Ammon's horn (tissue), 1 donor: ENCODE measurements around the gene FXYD4.
A peak's percentile ranks its signal among the peaks of the same experiment; 100 is the strongest.

Experiments
- DNase-seq: peaks from one replicate; pipeline ENCODE4 v3.0.0-alpha.2; 2016; ENCODE audit warnings: low spot score

The FXYD4 gene

DNA sequence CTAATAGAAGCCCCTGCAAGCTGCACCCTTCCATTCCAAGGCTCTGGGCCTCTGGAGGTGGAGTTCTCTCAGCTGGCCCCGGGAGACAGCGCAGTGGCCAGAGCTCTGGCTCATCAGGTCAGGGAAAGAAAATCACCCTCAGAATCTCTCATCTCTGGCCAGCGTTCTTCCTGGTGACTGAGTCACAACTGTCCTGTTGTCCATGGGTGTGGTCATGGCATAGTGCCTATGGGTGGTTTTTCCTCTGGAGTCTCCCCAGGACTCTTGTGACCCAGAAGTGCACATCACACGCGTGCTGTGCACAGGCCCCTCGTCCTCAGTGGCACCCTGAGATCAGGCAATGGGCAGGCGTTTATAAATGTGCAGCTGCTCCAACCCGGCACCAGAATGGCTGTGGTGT is 27.4 kb upstream of the FXYD4 start:
- DNase-seq = no peak

DNA sequence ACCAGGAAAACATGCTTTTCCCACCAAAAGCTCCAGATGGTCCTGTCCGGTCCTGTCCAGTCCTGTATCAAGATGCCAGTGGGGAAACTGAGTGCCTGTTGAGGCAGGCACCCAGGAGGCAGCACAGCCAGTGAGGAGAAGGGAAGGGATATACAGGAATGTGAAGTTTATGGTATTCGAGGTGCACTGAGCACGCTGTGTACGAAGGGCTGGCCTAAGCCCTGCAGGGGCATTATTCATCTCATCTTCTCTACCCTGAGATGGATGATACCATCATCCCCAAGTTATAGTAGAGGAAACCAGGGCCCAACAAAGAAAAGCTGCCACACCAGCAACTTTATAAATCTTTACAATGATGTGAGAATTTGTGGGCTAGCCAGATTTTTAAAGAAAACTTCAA is 23.4 kb upstream of the FXYD4 start:
- DNase-seq = no peak

DNA sequence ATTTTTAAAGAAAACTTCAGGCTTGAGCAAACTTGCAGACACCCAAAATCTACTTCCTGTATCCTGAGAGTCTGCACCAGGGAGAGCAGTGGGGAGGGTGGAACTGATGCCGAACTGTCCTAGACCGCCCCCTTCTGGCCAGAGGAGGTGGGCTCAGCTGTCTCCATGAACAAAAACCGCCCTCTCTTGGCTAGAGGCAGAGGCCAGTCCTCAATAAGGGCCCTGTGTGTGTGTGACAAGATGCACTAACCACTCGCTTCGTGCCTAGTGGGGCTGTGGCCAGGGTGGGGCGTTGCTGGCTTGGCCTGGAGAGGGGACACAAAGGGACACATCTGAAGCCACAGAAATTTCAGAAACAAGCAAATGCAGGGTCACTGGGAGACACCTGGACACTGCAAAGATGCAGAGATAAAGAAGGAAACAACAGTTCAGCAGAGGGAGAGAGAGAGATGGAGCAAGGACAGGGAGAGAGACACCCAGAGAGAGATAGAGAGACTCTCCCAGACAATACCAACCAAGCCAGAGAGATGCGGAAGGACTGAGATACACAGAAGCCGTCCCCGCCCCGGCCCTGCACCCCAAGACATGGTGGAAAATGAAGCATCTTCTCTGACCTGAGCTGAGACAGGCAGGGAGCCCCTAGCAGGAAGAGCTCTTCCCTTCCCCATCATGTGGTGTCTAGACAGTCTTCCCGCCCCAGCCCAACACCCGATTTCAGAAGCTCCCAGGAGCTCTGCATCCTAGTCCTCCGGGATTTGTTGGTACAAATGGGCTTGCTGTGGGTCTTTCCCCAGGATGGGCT is 22.7 kb upstream of the FXYD4 start:
- DNase-seq = peak; percentile 98

DNA sequence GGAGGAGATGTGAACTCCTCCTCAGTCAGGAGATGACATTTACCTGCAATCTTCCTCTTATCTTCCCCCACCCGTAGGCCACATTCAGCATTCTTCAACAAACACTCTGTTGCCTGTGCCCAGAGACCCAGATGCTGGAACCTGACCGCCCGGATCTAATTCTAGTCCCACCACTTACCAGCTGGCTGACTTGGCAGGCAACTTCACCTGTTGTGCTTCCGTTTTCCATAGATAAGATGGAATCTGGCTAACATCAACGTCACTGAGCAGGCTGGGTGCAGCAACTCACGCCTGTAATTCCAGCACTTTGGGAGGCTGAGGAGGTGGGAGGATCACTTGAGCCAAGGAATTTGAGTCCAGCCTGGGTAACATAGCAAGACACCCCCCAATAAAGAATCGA is 21.3 kb upstream of the FXYD4 start:
- no peak for DNase-seq

DNA sequence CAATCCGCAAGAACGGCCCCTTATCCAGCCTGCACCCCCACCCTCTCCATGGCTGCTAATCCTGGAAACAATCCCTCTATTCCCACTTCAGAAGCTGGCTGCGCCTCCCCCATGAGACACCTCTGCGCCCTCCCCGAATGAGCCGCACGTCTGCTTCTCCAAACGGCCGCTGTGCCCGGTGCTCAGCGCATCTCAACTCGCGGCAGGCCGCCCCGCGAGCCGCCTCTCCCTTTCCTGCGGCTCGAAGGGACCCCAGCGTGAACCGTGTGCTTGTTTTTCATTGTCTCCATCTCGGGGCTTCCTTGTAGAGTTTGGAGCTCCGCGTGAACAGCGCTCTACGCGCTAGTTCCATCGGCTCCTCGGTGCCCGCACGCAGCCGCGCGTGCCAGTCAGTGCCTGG is 20.8 kb upstream of the FXYD4 start:
- DNase-seq = no peak

DNA sequence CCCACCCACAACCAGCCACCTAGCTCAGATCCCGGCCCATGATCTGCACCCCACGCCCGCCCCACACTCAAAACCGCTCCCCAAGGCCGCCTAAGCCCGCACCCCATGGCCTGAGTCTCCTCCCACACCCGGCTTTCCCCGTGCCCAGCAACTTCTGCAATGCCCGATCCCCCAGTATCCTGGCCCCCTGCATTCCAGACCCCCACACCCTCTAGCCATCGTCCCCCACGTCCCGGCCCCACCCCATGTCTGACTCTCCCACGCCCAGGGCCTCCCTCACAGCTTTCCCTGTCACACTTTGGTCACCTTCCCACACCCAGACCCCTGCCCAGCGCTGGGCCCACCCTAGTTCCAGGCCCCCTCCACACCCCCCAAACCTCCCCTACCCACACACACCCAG is 20.1 kb upstream of the FXYD4 start:
- DNase-seq = no peak

DNA sequence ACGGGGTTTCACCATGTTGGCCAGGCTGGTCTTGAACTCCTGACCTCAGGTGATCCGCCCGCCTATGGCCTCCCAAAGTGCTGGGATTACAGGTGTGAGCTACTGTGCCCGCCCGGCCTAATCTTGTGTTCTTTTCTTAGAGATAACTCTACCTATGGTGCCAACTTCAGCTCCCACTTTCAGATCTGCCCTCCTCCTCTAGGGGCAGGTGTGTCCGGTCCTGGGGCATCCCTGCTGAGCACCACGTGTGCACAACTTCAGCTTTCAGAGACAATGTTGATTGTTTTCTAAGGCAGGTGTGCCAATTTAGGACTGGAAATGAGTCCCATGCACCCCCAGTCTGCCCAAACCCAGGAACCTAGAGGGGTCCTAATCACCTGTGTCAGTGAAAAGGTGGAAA is 18.5 kb upstream of the FXYD4 start:
- no peak for DNase-seq

DNA sequence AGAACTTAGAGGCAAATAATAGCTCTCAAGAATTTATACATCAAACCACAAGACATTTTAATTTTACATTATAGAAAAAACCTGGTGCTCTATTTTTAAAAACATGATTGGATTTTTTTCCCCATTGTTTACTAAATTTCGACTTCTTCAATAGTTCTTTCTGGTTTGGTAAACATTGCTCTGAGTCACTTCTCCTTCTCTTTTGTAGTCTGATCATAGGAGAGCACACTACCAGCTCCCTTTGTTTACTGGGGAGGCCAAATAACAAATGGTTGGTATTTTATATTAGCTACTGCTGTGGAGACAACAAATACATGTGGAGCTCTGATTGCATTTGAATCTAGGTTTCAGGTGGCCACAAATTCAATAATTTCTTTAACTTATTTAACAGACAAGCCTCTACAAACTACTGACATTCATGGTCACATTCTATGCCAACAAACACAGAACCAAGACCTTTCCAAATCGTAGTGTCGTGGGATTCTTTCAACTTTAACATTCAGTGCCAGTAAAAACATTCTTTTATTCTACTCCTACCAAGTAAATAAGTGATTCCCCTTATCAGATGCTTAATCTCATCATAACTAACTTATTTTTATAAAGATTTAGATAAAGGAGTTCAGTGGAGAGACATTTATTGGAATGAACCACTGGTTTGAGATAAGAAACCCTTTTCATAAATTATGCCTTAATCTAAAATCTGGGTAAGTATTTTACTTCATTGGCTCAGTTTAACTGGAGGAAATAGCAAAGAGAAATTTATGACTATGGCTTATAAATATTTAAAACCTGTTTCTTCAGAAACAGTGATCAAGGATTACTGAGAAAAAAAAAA is 17.7 kb upstream of the FXYD4 start:
- no peak for DNase-seq

DNA sequence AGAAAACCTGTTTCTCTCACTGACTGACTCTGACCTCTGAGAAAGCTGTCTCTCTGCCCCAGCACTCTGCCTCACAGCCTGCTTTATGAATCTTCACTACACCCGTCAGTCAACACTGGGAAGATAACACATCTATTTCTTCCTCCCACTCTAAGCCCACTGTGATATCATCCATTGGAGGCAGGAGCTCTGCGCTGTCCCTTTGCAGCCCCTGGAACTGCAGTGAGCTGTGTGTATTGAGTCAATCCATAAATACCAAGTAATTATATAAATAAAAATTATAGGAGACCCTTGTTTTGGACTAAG is 17.2 kb upstream of the FXYD4 start:
- no peak for DNase-seq

DNA sequence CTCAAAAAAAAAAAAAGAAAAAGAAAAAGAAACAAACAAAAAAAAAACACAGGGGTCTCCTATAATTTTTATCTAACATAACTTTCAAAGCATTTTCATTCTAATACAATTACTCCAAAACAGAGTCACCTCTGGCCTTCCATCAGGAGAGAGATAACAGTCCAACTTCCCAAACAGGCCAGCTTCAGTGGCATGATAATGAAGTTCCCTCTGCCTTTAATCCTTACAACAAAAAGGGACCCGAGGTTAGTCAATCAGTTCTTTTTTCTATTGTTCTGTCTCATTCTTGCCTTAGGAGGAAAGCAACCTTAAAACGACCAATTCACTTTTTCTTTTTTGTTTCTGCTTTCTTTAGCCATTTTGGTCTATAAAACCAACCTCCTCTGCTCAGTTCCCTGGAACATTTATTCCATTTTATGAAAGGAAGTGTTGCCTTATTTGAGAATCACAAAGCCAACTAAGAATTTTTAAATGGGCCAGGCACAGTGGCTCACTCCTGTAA is 16.5 kb upstream of the FXYD4 start:
- DNase-seq = no peak

DNA sequence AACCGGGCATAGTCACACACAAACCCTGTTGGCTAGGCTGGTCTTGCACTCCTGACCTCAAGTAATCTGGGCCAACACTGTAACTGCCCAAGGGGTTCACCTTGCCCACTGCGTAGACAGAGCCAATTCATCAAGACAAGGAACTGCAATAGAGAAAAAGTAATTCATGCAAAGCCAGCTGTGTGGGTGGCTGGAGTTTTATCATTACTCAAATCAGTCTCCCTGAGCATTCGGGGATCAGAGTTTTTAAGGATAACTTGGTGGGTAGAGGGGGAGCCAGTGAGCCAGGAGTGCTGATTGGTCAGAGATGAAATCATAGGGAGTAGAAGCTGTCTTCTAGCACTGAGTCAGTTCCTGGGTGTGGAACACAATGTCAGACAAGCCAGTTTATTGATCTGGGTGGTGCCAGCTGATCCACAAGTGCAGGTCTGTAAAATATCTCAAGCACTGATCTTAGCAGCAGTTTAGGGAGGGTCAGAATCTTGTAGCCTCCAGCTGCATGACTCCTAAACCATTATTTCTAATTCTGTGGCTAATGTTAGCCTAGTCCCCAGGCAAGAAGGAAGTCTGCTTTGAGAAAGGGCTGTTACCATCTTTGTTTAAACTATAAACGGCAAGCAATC is 15.6 kb upstream of the FXYD4 start:
- no peak for DNase-seq

DNA sequence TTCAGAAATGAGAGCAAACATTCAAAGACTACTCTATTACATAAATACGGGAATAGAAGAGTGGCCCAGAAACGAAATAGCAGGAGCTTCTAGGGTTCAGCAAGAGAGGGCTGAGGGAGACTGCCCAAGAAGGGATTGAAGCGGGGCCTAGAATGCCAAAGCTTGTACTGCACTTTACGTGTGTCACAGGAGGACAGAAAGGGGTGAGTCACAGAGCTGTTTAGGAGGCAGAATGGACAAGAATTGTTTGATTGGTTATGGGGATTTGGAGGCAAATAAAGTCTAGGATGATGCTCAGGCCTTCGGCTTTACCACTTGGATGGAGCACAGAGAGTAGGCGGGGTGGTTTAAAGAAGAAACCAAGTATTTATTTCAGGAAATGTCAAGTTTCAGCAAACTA is 11.3 kb upstream of the FXYD4 start:
- DNase-seq = no peak

DNA sequence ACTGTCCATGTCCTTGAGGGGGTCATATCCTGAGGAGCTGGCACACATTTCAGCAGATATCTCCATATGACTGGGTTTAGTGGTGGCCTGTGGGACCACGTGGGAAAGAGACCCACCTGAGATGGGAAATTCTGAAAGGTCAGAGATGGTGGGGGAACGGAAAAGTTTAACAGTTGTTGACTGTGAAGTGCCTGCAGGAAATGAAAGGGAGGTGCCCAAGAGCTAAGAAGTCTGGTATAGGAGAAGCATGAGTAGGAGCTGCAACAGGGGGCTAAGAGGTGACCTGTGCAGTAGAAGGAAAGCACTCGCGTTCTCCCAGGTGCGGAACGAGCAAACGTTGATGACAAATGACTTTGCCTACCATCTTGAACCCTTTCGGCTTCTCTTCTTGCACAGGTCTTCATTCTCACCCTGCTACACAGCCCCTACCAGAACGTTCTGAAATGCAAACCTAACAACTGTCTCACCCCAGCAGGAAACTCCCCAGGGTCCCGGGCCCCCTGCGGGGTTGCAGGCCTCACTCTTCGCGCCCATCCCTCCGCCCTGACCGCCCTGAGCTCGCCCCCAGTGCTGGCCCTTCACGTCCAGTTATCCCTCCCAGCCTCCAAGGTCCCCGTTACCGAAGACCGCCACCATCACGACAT is 9.8 kb upstream of the FXYD4 start:
- no peak for DNase-seq

DNA sequence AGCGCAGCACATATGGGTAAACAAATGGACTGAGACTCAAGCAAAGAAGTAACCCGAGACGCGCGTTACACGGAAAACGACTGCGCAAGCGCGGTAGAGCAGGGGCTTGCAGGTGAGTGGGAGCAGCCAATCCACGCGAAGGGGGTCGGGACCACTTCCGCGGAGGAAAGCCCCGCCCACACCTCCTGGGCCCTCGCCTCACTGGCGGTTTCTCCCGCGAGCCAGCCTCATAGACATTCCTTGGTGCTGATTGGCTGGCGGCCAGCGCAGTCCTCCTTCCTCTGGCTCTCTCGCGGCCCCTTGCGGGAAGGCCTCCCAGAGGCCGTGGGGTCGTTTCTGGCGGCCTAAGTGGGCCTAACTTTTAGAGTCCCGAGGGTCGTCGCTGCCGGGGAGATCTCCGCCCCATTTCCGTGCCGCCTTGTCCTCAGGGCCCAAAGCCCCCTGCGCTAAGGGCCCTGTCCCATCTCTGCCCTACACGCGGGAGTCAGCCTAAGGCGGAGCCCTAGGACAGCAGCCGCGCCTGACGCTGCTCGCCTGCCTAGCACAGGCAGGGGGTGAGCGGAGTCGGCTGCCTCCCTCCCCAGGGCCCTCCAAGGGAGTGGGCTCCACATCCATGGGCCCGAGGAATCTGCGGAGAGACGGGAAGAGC is 9.1 kb upstream of the FXYD4 start:
- peak; percentile 95 for DNase-seq

DNA sequence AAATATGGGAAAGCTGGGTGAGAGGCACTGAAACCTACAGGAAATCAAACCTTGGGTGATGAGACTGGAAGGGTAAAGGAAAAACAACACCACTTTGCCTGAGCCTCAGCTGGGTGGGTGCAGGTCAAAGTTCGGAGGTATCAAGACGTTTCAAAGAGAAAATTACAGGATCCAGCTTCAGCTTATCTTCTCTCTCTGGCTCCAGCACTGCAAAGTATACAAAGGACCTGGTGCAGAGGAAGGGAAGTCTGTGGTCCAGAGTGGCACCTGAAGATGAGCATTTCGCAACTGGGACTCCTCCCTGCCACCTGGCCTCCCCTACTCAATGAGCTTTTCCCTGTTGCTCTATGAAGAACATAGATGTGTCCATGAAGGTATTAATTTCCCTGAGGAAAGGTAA is 6.4 kb upstream of the FXYD4 start:
- no peak for DNase-seq

DNA sequence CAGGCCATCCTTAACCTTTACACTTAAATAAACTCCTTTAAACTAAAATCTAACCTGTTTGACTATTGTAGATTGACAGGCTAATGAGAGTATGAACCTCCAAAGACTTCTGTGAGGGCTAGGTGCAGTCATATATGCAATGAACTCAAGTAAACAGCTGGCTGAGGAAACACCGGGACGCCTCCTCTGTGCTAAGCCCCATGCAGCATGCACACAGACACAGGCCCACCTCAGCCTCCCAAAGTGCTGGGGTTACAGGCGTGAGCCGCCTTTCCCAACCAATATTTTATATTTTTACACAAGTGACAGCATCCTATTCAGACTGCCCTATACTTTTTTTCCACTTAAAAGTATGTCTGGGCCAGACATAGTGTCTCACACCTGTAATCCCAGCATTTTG is 1.5 kb upstream of the FXYD4 start:
- no peak for DNase-seq

DNA sequence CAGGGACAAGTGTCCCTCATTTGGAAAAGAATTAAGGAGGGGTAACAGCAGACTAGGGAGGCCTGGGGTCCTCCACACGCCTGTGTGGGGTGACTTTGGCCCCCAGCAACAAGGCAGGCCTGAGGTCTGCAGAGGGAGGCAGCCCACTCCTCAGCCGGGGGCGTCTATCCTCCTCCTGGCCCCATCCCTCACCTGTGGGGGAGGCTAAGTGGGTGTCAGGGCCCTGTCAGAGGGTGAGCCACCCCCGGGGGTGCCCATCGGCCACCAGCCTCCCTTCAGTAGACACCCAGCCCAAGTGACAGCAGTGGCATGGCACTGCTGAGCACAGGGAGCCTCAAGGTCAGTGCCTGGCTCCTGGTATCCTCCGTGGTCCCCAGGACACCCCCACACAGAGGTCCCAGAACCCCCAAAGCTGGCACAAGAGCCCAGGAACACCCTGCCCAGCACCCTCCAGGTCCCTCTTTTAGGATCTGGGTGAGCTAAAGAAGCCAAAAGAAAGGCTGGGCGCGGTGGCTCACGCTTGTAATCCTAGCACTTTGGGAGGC is 693 bp upstream of the FXYD4 start:
- DNase-seq = no peak

DNA sequence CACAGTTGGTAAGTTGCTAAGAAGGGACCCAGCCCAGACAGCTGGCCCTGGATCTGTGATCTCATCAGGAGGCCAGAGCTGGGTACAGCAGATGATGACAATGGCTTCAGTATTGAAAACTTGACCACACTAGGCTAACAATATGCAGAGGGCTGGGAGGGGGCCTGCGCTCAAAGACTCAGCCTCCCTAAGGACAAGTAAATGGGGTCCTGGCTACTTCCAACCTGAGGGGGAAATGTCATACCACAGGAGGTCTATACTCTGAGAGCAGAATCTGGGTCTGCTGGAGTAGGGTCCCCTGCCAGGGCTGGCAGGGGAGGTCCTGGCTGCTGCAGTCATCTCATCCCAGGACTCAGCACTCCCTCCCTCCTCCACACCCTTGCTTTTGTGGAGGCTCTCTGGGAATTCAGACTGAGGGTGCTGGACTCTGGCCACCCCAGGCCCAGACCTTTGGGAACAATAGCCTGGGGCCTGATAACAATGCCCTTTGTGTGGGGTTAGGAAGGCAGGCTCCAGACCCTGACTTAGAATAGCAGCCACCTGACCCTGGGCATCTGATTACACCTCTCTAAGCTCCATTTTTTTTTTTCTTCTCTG is 1.4 kb downstream of the FXYD4 start:
- DNase-seq = peak; percentile 89

DNA sequence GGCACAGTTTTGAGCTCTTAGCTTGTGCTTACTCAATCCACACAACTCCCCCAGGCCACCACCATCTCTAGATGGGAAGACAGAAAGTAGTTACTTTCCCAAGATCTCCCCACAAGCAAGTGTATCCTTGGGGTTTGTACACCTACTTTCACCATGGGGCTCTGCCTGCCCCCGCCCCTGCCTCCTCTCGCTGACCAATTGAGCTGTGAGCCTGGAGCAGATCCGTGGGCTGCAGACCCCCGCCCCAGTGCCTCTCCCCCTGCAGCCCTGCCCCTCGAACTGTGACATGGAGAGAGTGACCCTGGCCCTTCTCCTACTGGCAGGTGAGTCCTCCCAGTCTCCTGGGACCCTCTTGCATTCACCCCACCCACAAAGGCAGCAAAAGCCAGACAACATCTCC is 2.0 kb downstream of the FXYD4 start:
- DNase-seq = no peak

DNA sequence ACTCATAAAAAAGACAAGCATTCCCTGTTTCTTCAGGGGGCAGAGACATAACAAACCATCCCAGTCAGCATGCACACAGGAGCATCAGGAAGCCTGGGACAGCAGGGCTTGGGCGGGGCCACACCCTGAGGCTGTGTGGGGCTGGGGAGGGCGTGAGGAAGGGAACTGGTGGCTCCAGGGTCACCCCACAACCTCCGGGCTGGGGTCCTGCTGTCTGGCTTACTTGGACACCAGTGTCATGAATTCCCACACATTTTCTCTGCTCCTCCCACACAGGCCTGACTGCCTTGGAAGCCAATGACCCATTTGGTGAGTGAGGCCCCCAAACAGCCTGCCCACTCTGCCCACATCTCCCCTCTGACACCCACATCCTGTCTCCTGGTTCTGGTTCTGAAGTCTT is 2.8 kb downstream of the FXYD4 start:
- no peak for DNase-seq

DNA sequence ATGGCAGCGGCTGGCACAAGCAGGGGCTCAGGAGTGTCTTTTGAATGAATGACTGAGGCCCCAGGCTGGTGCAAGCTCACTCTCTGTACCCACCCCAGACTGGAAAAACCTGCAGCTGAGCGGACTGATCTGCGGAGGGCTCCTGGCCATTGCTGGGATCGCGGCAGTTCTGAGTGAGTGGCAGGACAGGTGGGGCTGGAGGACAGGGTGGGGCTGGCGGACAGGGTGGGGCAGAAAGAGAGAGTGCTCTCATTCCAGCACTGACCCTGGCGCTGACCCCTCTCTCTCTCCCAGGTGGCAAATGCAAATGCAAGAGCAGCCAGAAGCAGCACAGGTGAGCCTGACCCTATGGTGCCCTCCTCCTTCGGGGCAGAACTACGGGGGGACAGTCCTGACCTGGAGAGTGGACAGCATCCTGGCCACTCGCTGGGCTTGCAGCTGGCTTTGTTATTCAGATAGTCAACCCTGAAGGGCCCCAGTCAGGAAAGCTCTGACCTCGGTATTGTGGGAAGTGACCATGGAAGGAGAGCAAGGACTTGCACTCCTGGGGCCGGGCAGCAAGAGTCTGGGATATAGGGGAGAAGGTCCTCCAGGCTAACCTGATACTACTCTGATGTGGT is 4.1 kb downstream of the FXYD4 start:
- DNase-seq = no peak
